ENCODE results near the gene TMEM132D. TPM values are rescaled to one million over a fixed set of nuclear protein-coding genes. Genes with fewer than 3 reads are reported as not detected.

Gene TMEM132D
- total and polyA plus RNA-seq, 7 donors, result 0.01 TPM; not detected in 6

- DNase-seq, result no peak
- no peak for TF ChIP-seq CTCF (IDR thresholded peaks at IDR 0.05)
- H3K36me3 ChIP-seq (ENCODE audit: insufficient read depth in 1 of 2, low read depth in 1 of 2), result no peaks in the 10 kb centered on the region
- no peaks in the 10 kb centered on the region for H3K9me3 ChIP-seq
- no peaks in the 10 kb centered on the region for H3K27me3 ChIP-seq (ENCODE audit: insufficient read depth in 3 of 3, low read length in 2 of 3)
- H3K27ac ChIP-seq, result no peak overlapping the region
- intact Hi-C loops (cut with DNase I), result no loop called here
- no peak overlapping the region for H3K4me3 ChIP-seq
- WGBS, 3 donors, result 38 to 66% (median 39%) methylated on average over 9 of the region's 9 CpGs
- no peaks in the 10 kb centered on the region for H3K4me1 ChIP-seq
- no peak for ATAC-seq
Measured at GRCh38 chr12:129127211-129127610, 776.6 kb downstream of the TMEM132D start.

- no peaks in the 10 kb centered on the region for H3K27me3 ChIP-seq (ENCODE audit: insufficient read depth in 3 of 3, low read length in 2 of 3)
- H3K27ac ChIP-seq, result no peak overlapping the region
- intact Hi-C loops (cut with DNase I), result no loop called here
- H3K36me3 ChIP-seq (ENCODE audit: insufficient read depth in 1 of 2, low read depth in 1 of 2), result no peaks in the 10 kb centered on the region
- 68 to 81% (median 79%) methylated on average over 1 of the region's 1 CpG for WGBS, 3 donors
- H3K4me3 ChIP-seq, result no peak overlapping the region
- ATAC-seq (no peak), DNase-seq (no peak)
- no peaks in the 10 kb centered on the region for H3K4me1 ChIP-seq
- H3K9me3 ChIP-seq, result no peaks in the 10 kb centered on the region
- TF ChIP-seq CTCF (IDR thresholded peaks at IDR 0.05), result no peak
Measured at GRCh38 chr12:129119537-129119936, 784.3 kb downstream of the TMEM132D start.

- ATAC-seq (no peak), DNase-seq (no peak)
- Histone ChIP-seq H3K4me1 (no peaks in the 10 kb centered on the region), H3K27ac (no peak overlapping the region), H3K36me3 (ENCODE audit: insufficient read depth in 1 of 2, low read depth in 1 of 2) (no peaks in the 10 kb centered on the region), H3K4me3 (no peak overlapping the region), H3K27me3 (ENCODE audit: insufficient read depth in 3 of 3, low read length in 2 of 3) (no peaks in the 10 kb centered on the region), H3K9me3 (no peaks in the 10 kb centered on the region)
- WGBS, 3 donors, result 77 to 90% (median 78%) methylated on average over 5 of the region's 5 CpGs
- TF ChIP-seq CTCF (IDR thresholded peaks at IDR 0.05), result no peak
- intact Hi-C loops (cut with DNase I), result no loop called here
Measured at GRCh38 chr12:129115558-129115957, 788.3 kb downstream of the TMEM132D start.

- ATAC-seq, result no peak
- TF ChIP-seq CTCF (IDR thresholded peaks at IDR 0.05), result no peak
- no peak overlapping the region for H3K27ac ChIP-seq
- H3K36me3 ChIP-seq (ENCODE audit: insufficient read depth in 1 of 2, low read depth in 1 of 2), result no peaks in the 10 kb centered on the region
- intact Hi-C loops (cut with DNase I), result no loop called here
- peaks cover 11% of the 10 kb centered on the region for H3K9me3 ChIP-seq
- H3K4me1 ChIP-seq, result no peaks in the 10 kb centered on the region
- H3K4me3 ChIP-seq, result no peak overlapping the region
- no peak for DNase-seq
- WGBS, 3 donors, result 78 to 82% (median 81%) methylated on average over 8 of the region's 8 CpGs
- H3K27me3 ChIP-seq (ENCODE audit: insufficient read depth in 3 of 3, low read length in 2 of 3), result no peaks in the 10 kb centered on the region
Measured at GRCh38 chr12:129110575-129110974, 793.2 kb downstream of the TMEM132D start.

Measured in psoas muscle (tissue), 8 donors.